Measurements from ENCODE around the gene MRPL43.
"Not testable (repeated sequence)": the region's sequence is repeated elsewhere in the genome, so short reads cannot be mapped to it uniquely, and the experiment has no call there.

- not testable (repeated sequence) for TF ChIP-seq RCOR1 (conservative IDR thresholded peaks at IDR 0.05; ENCODE audit: low read depth, low read length); TBL1XR1 (IDR thresholded peaks at IDR 0.05; ENCODE audit: low read depth, low read length); POLR2AphosphoS5 (IDR thresholded peaks at IDR 0.05; ENCODE audit: low read length); CTCF (IDR thresholded peaks at IDR 0.05 in 2 of 3, conservative IDR thresholded peaks at IDR 0.05 in 1 of 3; ENCODE audit: control insufficient read depth in 2 of 3, extremely low read depth in 1 of 3, insufficient read depth in 1 of 3, low read depth in 3 of 3, low read length in 3 of 3); POLR2A (IDR thresholded peaks at IDR 0.05; ENCODE audit: low read depth, low read length); SREBF1 (IDR thresholded peaks at IDR 0.05; ENCODE audit: low read length); HDAC2 (IDR thresholded peaks at IDR 0.05); CREB1 (IDR thresholded peaks at IDR 0.05; ENCODE audit: low read depth); JUND (IDR thresholded peaks at IDR 0.05; ENCODE audit: low read depth, low read length); SMC3 (IDR thresholded peaks at IDR 0.05; ENCODE audit: borderline replicate concordance, low read length); TCF7 (IDR thresholded peaks at IDR 0.05; ENCODE audit: borderline replicate concordance)
- TF ChIP-seq, protein P1, sequence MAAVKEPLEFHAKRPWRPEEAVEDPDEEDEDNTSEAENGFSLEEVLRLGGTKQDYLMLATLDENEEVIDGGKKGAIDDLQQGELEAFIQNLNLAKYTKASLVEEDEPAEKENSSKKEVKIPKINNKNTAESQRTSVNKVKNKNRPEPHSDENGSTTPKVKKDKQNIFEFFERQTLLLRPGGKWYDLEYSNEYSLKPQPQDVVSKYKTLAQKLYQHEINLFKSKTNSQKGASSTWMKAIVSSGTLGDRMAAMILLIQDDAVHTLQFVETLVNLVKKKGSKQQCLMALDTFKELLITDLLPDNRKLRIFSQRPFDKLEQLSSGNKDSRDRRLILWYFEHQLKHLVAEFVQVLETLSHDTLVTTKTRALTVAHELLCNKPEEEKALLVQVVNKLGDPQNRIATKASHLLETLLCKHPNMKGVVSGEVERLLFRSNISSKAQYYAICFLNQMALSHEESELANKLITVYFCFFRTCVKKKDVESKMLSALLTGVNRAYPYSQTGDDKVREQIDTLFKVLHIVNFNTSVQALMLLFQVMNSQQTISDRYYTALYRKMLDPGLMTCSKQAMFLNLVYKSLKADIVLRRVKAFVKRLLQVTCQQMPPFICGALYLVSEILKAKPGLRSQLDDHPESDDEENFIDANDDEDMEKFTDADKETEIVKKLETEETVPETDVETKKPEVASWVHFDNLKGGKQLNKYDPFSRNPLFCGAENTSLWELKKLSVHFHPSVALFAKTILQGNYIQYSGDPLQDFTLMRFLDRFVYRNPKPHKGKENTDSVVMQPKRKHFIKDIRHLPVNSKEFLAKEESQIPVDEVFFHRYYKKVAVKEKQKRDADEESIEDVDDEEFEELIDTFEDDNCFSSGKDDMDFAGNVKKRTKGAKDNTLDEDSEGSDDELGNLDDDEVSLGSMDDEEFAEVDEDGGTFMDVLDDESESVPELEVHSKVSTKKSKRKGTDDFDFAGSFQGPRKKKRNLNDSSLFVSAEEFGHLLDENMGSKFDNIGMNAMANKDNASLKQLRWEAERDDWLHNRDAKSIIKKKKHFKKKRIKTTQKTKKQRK (IDR thresholded peaks at IDR 0.05; ENCODE audit: low read depth, low read length), result not testable (repeated sequence)
- TF ChIP-seq, protein P2, sequence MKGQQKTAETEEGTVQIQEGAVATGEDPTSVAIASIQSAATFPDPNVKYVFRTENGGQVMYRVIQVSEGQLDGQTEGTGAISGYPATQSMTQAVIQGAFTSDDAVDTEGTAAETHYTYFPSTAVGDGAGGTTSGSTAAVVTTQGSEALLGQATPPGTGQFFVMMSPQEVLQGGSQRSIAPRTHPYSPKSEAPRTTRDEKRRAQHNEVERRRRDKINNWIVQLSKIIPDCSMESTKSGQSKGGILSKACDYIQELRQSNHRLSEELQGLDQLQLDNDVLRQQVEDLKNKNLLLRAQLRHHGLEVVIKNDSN (IDR thresholded peaks at IDR 0.05; ENCODE audit: borderline replicate concordance, extremely low read length, insufficient read depth, low read depth, low read length), result not testable (repeated sequence)
- TF ChIP-seq, protein P3, sequence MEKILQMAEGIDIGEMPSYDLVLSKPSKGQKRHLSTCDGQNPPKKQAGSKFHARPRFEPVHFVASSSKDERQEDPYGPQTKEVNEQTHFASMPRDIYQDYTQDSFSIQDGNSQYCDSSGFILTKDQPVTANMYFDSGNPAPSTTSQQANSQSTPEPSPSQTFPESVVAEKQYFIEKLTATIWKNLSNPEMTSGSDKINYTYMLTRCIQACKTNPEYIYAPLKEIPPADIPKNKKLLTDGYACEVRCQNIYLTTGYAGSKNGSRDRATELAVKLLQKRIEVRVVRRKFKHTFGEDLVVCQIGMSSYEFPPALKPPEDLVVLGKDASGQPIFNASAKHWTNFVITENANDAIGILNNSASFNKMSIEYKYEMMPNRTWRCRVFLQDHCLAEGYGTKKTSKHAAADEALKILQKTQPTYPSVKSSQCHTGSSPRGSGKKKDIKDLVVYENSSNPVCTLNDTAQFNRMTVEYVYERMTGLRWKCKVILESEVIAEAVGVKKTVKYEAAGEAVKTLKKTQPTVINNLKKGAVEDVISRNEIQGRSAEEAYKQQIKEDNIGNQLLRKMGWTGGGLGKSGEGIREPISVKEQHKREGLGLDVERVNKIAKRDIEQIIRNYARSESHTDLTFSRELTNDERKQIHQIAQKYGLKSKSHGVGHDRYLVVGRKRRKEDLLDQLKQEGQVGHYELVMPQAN (conservative IDR thresholded peaks at IDR 0.05), result not testable (repeated sequence)
Measured at GRCh38 chr10:100975397-100975796, 11.9 kb downstream of the MRPL43 start.

Measured in GM12878 (cell line).